Measurements from ENCODE around the gene C1orf115.
"Not testable (repeated sequence)": the region's sequence is repeated elsewhere in the genome, so short reads cannot be mapped to it uniquely, and the experiment has no call there.

Gene C1orf115

GRCh38 chr1:220694866-220695382 lies 4.8 kb downstream of the C1orf115 start:
- DNase-seq (ENCODE audit: low spot score): no peak

GRCh38 chr1:220695426-220695825 lies 5.3 kb downstream of the C1orf115 start:
- no peak for DNase-seq (ENCODE audit: low spot score)

GRCh38 chr1:220696226-220696862 lies 6.2 kb downstream of the C1orf115 start:
- no peak for DNase-seq (ENCODE audit: low spot score)

- DNase-seq (ENCODE audit: low spot score): peak; percentile 48
Observed at GRCh38 chr1:220696863-220697231, 6.7 kb downstream of the C1orf115 start.

GRCh38 chr1:220697326-220697725 lies 7.2 kb downstream of the C1orf115 start:
- no peak for DNase-seq (ENCODE audit: low spot score)

- DNase-seq (ENCODE audit: low spot score): no peak
Observed at GRCh38 chr1:220698607-220699016, 8.4 kb downstream of the C1orf115 start.

- DNase-seq (ENCODE audit: low spot score): no peak
Observed at GRCh38 chr1:220699044-220699443, 8.9 kb downstream of the C1orf115 start.

GRCh38 chr1:220700556-220701179 lies 10.5 kb downstream of the C1orf115 start:
- no peak for DNase-seq (ENCODE audit: low spot score)

GRCh38 chr1:220701974-220702373 lies 11.8 kb downstream of the C1orf115 start:
- DNase-seq (ENCODE audit: low spot score): no peak

GRCh38 chr1:220702733-220703270 lies 12.6 kb downstream of the C1orf115 start:
- DNase-seq (ENCODE audit: low spot score): no peak

GRCh38 chr1:220703305-220703704 lies 13.1 kb downstream of the C1orf115 start:
- no peak for DNase-seq (ENCODE audit: low spot score)

GRCh38 chr1:220705782-220706181 lies 15.6 kb downstream of the C1orf115 start:
- DNase-seq (ENCODE audit: low spot score): no peak

- no peak for DNase-seq (ENCODE audit: low spot score)
Observed at GRCh38 chr1:220706480-220706879, 16.3 kb downstream of the C1orf115 start.

- DNase-seq (ENCODE audit: low spot score): no peak
Observed at GRCh38 chr1:220707160-220707559, 17.0 kb downstream of the C1orf115 start.

GRCh38 chr1:220708244-220708643 lies 18.1 kb downstream of the C1orf115 start:
- DNase-seq (ENCODE audit: low spot score): no peak

- no peak for DNase-seq (ENCODE audit: low spot score)
Observed at GRCh38 chr1:220708936-220709801, 19.0 kb downstream of the C1orf115 start.

GRCh38 chr1:220710333-220710732 lies 20.2 kb downstream of the C1orf115 start:
- no peak for DNase-seq (ENCODE audit: low spot score)

- DNase-seq (ENCODE audit: low spot score): no peak
Observed at GRCh38 chr1:220711056-220711809, 21.1 kb downstream of the C1orf115 start.

GRCh38 chr1:220715986-220716385 lies 25.8 kb downstream of the C1orf115 start:
- DNase-seq (ENCODE audit: low spot score): not testable (repeated sequence)

GRCh38 chr1:220717800-220718640 lies 27.9 kb downstream of the C1orf115 start:
- DNase-seq (ENCODE audit: low spot score): no peak

- DNase-seq (ENCODE audit: low spot score): not testable (repeated sequence)
Observed at GRCh38 chr1:220721266-220721665, 31.1 kb downstream of the C1orf115 start.

Data from SW480 (cell line).